ENCODE data around the gene FTH1.
"Not testable (repeated sequence)": the region's sequence is repeated elsewhere in the genome, so short reads cannot be mapped to it uniquely, and the experiment has no call there.

The FTH1 gene

DNA sequence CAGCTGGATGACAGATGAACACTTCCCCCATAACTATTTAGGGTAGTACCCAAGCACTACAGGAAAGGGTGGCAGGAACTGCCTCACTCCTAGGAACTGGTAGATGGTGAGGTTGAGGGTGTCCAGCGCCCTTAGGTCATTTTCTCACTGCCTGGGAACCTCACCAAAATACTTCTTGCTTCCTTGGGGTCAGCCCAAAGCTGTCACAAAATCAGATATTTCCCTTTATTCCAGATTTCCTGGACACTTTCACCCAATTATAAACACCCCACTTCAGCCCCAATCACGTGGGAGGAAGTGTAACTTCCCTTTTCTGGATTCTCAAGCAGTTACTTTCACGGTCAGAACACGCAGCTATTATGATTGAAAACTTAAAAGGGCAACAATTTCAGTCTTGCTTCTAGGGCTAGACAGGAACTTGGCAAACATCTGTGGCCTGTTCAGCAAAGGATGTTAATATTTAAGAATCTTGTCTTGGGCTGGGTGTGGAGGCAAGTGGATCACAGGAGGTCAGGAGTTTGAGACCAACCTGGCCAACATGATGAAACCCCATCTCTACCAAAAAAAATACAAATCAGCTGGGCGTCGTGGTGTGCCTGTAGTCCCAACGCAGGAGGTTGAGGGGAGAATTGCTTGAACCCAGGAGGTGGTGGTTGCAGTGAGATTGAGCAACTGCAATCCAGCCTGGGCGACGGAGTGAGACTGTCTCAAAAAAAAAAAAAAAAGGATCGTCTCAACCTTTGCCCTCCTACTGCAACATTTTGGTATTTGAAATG, 4.0 kb downstream of the FTH1 start:
- DNase-seq (ENCODE audit: low spot score), result no peak

- no peak for DNase-seq (ENCODE audit: low spot score)
Measured at GRCh38 chr11:61963016-61963281, 4.5 kb downstream of the FTH1 start.

- no peak for DNase-seq (ENCODE audit: low spot score)
Measured at GRCh38 chr11:61962213-61963015, 5.0 kb downstream of the FTH1 start.

DNA sequence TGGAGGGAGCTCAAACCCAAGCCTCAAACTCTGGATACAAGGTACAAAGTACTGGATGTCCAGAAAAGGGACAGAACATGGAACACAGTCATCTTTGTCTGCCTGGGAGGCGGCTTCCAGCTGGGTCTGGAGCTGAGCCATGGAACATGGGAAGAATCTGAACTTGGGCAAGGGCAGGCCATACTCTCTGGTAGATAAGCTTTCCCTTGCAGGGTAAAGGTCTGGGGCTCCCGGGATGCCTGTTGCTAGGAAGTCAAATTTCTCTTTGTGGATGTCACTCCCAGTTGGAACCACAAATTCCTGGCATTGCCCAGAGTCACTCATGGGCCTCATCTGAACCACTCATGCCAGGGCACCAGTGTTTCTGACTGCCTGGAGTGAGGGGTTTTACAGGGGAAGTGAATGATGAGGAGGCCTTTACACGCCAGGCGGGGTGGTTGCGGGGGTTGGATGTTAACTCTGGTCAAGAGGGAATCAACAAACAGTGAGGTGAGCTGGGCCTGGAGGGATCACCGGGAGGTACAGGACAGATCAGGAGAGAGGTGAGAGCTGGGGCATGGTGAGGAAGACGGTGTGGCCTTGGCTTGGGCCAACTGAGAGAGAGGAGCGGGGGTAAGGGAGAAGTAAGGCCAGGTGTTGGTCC, 5.7 kb downstream of the FTH1 start:
- peak; percentile 78 for DNase-seq (ENCODE audit: low spot score)

DNA sequence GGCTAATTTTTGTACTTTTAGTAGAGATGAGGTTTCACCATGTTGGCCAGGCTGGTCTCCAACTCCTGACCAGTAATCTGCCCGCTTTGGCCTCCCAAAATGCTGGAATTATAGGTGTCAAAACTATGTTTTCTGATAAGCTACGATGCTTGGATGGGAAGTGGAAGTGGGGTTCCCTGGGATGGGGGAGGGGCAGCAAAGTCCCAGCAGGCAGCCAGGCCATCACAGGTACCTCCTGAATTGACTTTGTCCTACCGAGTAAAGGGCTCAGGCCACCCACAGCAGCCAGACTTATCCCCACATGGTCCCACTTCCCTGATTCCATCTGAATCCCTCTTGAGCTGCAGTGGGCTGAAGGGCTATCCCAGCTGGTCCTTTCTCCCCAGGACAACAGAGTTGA, 6.9 kb downstream of the FTH1 start:
- DNase-seq (ENCODE audit: low spot score), result no peak

- DNase-seq (ENCODE audit: low spot score), result no peak
Measured at GRCh38 chr11:61959678-61960077, 7.8 kb downstream of the FTH1 start.

- no peak for DNase-seq (ENCODE audit: low spot score)
Measured at GRCh38 chr11:61959114-61959513, 8.3 kb downstream of the FTH1 start.

GRCh38 chr11:61958590-61958989, 8.8 kb downstream of the FTH1 start:
- DNase-seq (ENCODE audit: low spot score), result no peak

- DNase-seq (ENCODE audit: low spot score), result no peak
Measured at GRCh38 chr11:61957021-61957770, 10.2 kb downstream of the FTH1 start.

GRCh38 chr11:61956191-61957020, 11.0 kb downstream of the FTH1 start:
- DNase-seq (ENCODE audit: low spot score), result no peak

- no peak for DNase-seq (ENCODE audit: low spot score)
Measured at GRCh38 chr11:61955422-61956135, 11.9 kb downstream of the FTH1 start.

DNA sequence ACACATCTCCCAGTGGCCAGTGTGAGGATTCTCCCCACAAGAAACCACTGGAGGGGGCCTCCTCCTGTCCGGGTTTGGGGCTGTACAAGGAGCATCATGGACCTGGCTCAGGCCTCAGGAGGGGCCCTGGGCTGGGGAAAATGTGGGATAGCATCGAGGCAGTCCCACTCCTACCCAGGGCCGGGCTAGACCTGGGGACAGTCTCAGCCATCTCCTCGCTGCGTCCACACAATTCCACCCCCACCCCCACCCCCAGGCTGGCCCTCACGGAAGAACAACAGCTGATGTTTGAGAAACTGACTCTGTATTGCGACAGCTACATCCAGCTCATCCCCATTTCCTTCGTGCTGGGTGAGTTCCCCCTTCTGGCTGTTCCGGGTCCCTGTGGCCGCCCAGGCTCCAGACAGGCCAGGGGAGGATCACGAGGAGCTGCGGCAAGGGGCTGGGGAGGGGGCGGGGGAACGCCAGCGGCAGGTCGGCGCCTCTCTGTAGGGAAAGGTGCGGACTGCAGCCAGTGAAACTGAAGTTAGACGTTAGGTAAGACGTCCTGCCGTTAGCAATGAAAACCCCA, 12.5 kb downstream of the FTH1 start:
- DNase-seq (ENCODE audit: low spot score), result no peak

GRCh38 chr11:61954106-61954850, 13.2 kb downstream of the FTH1 start:
- DNase-seq (ENCODE audit: low spot score), result no peak

DNA sequence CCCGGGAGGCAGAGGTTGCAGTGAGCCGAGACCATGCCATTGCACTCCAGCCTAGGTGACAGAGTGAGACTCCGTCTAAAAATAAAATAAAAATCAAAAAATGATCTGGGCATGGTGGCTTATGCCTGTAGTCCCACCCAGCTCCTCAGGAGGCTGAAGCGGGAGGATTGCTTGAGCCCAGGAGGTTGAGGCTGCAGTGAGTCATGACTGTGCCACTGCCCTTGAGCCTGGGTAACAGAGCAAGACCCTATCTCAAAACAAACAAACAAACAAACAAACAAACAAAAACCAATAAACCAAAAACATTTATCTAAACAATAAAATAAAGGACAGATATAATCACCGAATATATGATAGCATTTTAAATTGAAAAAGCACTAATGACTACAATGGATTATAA, 13.8 kb downstream of the FTH1 start:
- DNase-seq (ENCODE audit: low spot score), result not testable (repeated sequence)

- no peak for DNase-seq (ENCODE audit: low spot score)
Measured at GRCh38 chr11:61952882-61953281, 14.6 kb downstream of the FTH1 start.

DNA sequence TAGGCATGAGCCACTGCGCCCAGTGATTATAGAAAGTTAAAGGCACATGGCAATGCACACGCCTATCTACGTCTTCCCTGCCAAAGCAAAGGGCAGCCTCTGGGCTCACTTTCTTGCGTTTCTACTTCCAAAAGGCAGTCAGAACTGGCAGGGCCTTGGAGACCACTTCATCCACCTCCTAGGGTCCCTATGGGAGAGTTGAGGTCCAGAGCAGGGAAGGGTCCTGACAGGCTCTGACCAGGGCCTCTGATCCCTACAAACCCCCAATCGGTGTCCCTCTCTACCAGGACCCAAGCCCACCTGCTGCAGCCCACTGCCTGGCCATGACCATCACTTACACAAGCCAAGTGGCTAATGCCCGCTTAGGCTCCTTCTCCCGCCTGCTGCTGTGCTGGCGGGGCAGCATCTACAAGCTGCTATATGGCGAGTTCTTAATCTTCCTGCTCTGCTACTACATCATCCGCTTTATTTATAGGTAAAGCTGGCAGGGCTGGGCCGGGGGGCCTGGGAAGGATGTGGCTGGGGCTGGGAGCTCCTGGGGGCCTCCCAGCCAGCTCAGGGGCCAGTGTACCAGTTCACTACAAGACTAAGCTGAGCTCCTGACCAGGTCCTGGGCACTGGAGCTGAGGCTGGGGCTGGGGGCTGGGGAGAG, 15.8 kb downstream of the FTH1 start:
- no peak for DNase-seq (ENCODE audit: low spot score)

DNA sequence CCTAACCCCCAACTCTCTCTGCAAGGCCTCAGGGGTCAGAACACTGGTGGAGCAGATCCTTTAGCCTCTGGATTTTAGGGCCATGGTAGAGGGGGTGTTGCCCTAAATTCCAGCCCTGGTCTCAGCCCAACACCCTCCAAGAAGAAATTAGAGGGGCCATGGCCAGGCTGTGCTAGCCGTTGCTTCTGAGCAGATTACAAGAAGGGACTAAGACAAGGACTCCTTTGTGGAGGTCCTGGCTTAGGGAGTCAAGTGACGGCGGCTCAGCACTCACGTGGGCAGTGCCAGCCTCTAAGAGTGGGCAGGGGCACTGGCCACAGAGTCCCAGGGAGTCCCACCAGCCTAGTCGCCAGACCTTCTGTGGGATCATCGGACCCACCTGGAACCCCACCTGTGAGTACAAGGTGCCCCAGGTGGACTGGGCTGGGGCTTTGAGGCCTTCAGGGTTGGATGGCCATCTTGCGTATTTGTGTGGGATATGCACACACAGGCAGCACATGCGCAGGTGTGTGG, 17.3 kb downstream of the FTH1 start, which contains the start of gene BEST1:
BEST1 (plus strand) TSS at position 317 of the 513 bp plus-strand sequence. CDS start 1,456 bp downstream, outside the sequence.
- peak; percentile 84 for DNase-seq (ENCODE audit: low spot score)

DNA sequence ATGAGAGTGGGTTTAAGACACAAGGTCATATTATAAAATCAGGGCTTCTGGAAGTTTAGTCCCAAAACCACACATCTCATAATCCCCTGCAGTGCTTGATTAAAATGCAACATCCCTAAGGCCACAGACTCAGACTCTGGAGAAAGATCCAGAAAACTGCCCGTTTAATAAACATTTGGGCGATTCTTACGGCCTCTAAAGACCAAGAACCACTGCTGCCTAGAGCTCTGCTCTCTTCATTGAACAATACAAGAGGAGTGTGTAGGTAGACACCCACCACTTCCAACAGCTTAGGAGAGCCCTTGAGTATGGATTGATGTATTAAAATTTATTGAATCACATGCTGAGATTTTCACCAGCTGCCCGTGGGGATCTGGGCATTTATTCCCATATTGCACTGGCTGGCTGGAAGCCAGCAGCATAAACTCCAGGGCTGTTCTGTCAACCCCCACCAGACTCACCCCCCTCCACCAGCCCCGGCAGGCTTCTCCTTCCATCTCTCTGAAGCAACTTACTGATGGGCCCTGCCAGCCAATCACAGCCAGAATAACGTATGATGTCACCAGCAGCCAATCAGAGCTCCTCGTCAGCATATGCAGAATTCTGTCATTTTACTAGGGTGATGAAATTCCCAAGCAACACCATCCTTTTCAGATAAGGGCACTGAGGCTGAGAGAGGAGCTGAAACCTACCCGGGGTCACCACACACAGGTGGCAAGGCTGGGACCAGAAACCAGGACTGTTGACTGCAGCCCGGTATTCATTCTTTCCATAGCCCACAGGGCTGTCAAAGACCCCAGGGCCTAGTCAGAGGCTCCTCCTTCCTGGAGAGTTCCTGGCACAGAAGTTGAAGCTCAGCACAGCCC, 18.0 kb downstream of the FTH1 start:
- peak; percentile 98 for DNase-seq (ENCODE audit: low spot score)
